Body of pancreas (tissue), 4 donors: ENCODE results near the gene MYO5B.

Experiments used
- CTCF ChIP-seq, 7 experiments: fragments of 450-650 bp in 4 of 7; fragments of 200-600 bp in 3 of 7; sonication (generic) in 3 of 7; IDR thresholded peaks; one replicate each; pipeline ENCODE4 v1.5.1; 2016 to 2019; ENCODE audit warnings: antibody characterized with exemption in 7 of 7
- POLR2A ChIP-seq, 3 donors: fragments of 450-650 bp; IDR thresholded peaks; one replicate each; pipeline ENCODE4 v1.6.1; 2016; ENCODE audit warnings: antibody characterized with exemption in 3 of 3, mild to moderate bottlenecking in 2 of 3

GRCh38 chr18:49911427-49911826 is 283.5 kb downstream of the MYO5B start:
- TF ChIP-seq CTCF (IDR thresholded peaks at IDR 0.05), result no peak
- TF ChIP-seq POLR2A (IDR thresholded peaks at IDR 0.05), result no peak
